Subcutaneous adipose tissue (tissue), 4 donors: ENCODE measurements around the gene ZNF831. TPM values are rescaled to one million over a fixed set of nuclear protein-coding genes. Genes with fewer than 3 reads are reported as not detected.

Experiments
- total RNA-seq, 4 donors: library from RNA; depleted of rRNA; stranded (reverse); fragments of >200 nt; gene quantifications; one replicate each; pipeline ENCODE4 v1.1.0, GENCODE V29; 2016
- TF ChIP-seq, protein P1 (sequence below): fragments of 450-650 bp; IDR thresholded peaks from one replicate; pipeline ENCODE4 v1.5.1; 2016; ENCODE audit warnings: low read depth, mild to moderate bottlenecking, control low read depth, antibody characterized with exemption, moderate library complexity

The ZNF831 gene
- total RNA-seq, 4 donors from 2014 or later: 0.19 to 1.0 (median 0.77) TPM

DNA sequence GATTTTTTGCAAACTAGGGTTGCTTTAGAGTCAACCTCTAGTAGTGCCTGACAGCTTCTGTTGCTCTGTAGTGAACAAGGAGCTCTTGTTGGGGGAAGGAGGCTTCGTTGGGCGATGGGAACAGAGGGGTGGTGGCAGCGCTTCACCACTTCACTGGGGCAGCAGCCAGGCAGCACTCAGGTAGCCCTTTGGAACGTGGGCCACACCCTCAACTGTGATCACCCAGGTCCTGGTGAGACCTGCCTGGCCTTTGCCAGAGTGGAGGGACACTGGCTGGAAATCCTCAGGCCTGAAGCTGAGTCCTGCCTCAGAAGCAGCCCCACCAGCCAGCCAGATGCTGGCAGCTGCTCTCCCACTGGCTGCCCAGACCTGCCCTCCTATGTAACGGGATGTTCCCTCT is 126.4 kb downstream of the ZNF831 start:
- TF ChIP-seq, protein P1, sequence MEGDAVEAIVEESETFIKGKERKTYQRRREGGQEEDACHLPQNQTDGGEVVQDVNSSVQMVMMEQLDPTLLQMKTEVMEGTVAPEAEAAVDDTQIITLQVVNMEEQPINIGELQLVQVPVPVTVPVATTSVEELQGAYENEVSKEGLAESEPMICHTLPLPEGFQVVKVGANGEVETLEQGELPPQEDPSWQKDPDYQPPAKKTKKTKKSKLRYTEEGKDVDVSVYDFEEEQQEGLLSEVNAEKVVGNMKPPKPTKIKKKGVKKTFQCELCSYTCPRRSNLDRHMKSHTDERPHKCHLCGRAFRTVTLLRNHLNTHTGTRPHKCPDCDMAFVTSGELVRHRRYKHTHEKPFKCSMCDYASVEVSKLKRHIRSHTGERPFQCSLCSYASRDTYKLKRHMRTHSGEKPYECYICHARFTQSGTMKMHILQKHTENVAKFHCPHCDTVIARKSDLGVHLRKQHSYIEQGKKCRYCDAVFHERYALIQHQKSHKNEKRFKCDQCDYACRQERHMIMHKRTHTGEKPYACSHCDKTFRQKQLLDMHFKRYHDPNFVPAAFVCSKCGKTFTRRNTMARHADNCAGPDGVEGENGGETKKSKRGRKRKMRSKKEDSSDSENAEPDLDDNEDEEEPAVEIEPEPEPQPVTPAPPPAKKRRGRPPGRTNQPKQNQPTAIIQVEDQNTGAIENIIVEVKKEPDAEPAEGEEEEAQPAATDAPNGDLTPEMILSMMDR: no peak

DNA sequence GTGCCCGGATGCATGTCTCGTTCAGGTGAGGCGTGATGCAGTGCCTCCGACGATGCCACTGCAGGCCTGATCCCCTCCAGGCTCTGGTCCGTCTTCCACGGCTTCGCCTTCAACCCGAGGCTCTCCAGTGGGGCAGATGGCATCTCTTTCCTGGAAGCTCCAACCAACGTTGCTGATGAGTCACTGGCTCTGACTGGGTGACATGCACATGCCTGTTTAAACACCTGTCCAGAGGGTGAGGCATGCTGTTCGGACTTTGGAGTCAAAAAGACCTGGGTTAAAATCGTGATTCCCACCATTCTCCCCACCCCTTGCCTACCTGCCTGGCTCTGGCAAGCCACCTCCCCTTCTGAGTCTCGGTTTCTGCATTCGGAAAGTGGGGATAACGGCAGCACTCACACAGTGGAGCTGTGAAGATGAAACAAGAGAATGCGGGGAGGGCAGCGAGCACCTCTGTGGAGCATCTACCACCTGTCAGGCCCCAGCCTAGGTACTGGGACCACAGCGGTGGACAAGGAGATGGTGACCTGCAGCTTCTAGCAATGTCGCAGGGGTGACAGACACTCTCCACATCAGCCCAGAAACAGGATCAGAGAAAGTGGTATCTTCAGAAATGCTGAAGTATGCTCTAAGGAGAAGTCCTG is 128.2 kb downstream of the ZNF831 start:
- TF ChIP-seq, protein P1: no peak

DNA sequence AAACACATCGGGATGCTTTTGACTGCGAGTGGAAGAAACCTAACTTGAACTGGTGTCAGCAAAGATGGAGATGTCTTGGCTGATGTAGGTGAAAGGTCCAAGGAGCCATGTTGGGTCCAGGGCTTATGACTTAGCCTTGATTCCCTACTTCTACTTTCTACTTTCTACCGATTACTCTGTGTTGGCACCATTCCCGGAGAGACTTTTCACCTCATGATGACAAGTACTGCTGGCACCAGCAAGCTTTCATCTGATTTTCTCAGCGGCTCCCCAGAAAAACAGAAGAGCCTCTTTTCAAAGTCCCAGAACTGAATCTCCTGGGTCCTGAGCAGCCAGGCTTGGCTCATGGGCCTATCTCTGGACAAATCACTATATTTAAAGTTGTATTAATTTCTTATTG is 131.9 kb downstream of the ZNF831 start:
- TF ChIP-seq, protein P1: no peak

DNA sequence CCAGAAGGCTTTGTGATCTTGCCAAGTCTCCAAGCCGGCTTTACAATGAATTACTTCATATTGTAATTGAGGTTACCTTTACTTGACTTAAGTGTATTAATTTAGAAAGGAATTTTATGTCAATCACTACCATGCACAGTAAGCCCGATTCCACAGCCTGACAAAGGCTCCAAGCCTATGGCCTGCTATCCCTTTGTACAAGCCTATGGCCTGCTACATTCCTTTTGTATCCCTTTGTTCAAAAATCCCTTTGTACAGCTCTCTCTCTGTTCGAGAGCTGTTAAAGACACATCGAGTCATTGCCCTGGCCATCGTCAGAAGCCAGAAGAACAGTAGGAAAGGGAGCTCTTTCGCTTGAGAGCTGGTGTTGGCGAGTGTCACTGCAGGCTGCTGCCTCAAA is 134.1 kb downstream of the ZNF831 start:
- TF ChIP-seq, protein P1: no peak

DNA sequence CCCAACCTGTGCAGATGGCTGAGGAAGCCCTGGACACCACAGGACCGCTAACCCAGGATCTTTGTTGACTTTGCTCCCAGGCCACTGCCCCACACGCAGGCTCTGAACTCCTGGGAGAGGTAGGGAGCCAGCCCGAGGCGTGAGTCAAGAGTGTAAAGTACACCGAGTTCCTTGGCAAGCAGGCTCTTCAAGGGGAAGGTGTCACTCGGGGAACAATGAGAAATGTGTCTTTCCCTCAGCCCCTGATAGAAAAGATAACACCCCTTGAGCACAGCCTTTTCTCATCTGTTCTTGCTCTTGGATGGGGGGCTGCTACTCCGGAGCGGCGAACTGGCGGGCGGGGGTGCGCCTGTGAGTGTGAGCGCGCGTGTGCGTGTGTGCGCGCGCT is 136.3 kb downstream of the ZNF831 start:
- TF ChIP-seq, protein P1: no peak

DNA sequence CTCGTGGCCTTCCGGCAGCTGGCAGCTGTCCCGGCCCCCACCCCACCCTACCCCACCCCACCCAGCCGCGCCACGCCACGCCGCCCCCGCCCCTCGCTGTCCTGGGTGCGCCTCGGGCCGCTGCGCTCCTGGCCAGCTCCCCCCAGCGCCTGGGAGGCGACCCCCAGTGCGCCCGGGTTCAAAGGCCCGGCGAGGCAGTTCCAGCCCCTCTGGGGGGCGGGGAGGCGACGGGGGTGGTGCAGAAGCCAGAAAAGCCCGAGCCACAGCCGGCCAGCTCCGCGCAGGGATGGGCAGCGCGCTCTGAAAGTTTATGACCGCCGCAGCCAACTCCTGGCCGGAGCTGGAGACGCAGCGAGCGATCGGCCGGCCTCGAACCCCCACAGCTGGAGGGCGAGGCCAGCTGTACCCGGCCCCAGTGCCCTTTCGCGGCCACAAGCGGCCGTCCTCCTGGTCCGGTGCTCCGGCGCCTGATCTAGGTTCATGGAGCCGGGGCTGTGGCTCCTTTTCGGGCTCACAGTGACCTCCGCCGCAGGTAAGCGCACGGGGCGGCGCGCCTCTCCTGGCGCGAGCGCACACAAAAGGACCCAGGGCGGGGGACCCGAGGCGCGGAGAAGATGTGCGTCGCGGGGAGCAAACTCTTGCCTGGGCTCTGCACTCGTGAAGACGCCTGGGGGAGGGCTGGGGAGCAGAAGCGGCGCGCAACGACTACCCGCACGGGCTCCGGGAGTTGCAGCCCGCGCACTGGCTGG is 136.9 kb downstream of the ZNF831 start, which contains the start of gene EDN3:
TSS of gene EDN3 (plus strand) at position 279 of the 749 bp plus-strand sequence. CDS start at position 481, 202 bp downstream.
- TF ChIP-seq, protein P1: no peak

DNA sequence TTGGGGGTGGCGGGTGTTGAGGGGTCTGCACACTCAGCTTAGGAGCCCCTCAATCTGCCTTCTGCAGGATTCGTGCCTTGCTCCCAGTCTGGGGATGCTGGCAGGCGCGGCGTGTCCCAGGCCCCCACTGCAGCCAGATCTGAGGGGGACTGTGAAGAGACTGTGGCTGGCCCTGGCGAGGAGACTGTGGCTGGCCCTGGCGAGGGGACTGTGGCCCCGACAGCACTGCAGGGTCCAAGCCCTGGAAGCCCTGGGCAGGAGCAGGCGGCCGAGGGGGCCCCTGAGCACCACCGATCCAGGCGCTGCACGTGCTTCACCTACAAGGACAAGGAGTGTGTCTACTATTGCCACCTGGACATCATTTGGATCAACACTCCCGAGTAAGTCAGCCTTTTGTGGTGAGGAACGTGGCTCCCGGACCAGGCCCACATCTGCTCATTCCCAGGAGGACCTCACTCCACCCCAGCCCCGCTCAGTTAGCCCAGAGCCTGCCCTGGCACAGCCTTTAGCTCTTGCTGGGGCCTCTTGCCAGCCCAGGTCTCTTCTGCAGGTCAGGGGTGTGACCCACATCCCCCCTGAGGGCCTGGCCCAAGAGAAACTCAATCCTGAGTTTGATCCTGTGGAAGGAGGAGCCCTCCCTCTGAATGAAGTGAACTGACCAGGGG is 137.9 kb downstream of the ZNF831 start:
- TF ChIP-seq, protein P1: no peak
